Measurements from ENCODE around the gene RNF151. TPM values are rescaled to one million over a fixed set of nuclear protein-coding genes. Genes with fewer than 3 reads are reported as not detected.
A peak's percentile ranks its signal among the peaks of the same experiment; 100 is the strongest.
"Not testable (repeated sequence)": the region's sequence is repeated elsewhere in the genome, so short reads cannot be mapped to it uniquely, and the experiment has no call there.

Gene RNF151
- total and polyA plus RNA-seq, 2 of the 13 experiments (the other 11 are each of a cell fraction or from before 2014, with no cell fraction given), result not detected

GRCh38 chr16:1962161-1963153, 4.2 kb upstream of the RNF151 start:
- DNase-seq (ENCODE audit: low spot score); in situ Hi-C loops (cut with HindIII; ENCODE audit: extremely low pct_ligation_motif_present, low pct_unique_long_range_greater_than_20kb); intact Hi-C loops (cut with micrococcal nuclease; ENCODE audit: unreplicated experiment); H2AFZ ChIP-seq (ENCODE audit: low read length); CTCF ChIA-PET (ENCODE audit: low intra/inter-chr PET ratio, low total read pairs); FAIRE-seq; ATAC-seq; H3K27me3 ChIP-seq (ENCODE audit: control insufficient read depth in 1 of 2, insufficient read depth in 2 of 2, low read length in 2 of 2); H3K9me3 ChIP-seq (ENCODE audit: low read length): not testable (repeated sequence)
- TF ChIP-seq RBFOX2 (IDR thresholded peaks at IDR 0.05; ENCODE audit: low read depth, low read length) (peak; percentile 75), AGO2 (optimal IDR thresholded peaks at IDR 0.05; ENCODE audit: low read depth, low read length) (peak; percentile 89), ZBTB38 (CRISPR knock-in tag; IDR thresholded peaks at IDR 0.05) (peak; percentile 95), ZNF687 (CRISPR knock-in tag; IDR thresholded peaks at IDR 0.05) (peak; percentile 14; the same call in 1 of the 2 replicates), ZNF574 (CRISPR knock-in tag; IDR thresholded peaks at IDR 0.05) (peak; percentile 1; the same call in 1 of the 2 replicates), POLR2A (IDR thresholded peaks at IDR 0.05; ENCODE audit: insufficient read depth in 1 of 2, low read depth in 2 of 2, low read length in 2 of 2) (peak in 1 of 2 experiments; percentile 62; a peak in 3 of 4 replicates), UBTF (CRISPR knock-in tag; IDR thresholded peaks at IDR 0.05) (peak; percentile 22; the same call in 1 of the 2 replicates), HNRNPLL (IDR thresholded peaks at IDR 0.05; ENCODE audit: low read depth, low read length, poor library complexity, severe bottlenecking) (peak; percentile 16), ZFY (CRISPR knock-in tag; IDR thresholded peaks at IDR 0.05) (peak; percentile 25; the same call in 1 of the 2 replicates), HNRNPL (IDR thresholded peaks at IDR 0.05; ENCODE audit: low read depth, low read length) (0 out of 2 replicates have a peak, but pooled peaks have one; percentile 57)
- TSS peak; percentile 78 for BruUV-seq (replicated peaks)
- Histone ChIP-seq H3K27ac (ENCODE audit: extremely low read length, insufficient read depth, low read length) (peak overlapping the region; percentile 88), H3K4me1 (ENCODE audit: insufficient read depth, low read length) (peaks cover 51% of the 10 kb centered on the region), H3K79me2 (ENCODE audit: insufficient read depth, low read length) (peaks cover 43% of the 10 kb centered on the region), H3K4me2 (ENCODE audit: low read depth, low read length) (peak overlapping the region; percentile 94), H3K36me3 (replicated peaks in 1 of 2; ENCODE audit: control insufficient read depth in 1 of 2, insufficient read depth in 2 of 2, low read length in 2 of 2) (peaks cover 3 to 19% of the 10 kb centered on the region in 2 experiments; a peak in 3 of 5 replicates), H3K9ac (ENCODE audit: insufficient read depth, low read depth, low read length) (peak overlapping the region; percentile 92), H3K4me3 (replicated peaks in 1 of 3; ENCODE audit: insufficient read depth in 1 of 3, low read depth in 2 of 3, low read length in 3 of 3) (peak overlapping the region; percentile 84 to 94 (median 92); a peak in 3 of 6 replicates), H4K20me1 (ENCODE audit: insufficient read depth, low read length) (peaks cover 34% of the 10 kb centered on the region)
- POLR2A ChIA-PET, result interaction anchor here (0.7 to 7.4 kb wide), 7 partner anchors 9 to 193 kb away, joined by 3 to 139 read pairs (median 5); partner anchors contain the start of genes GFER, MSRB1, TBL3 and TRAF7
- 68% methylated on average over 12 of the region's 37 CpGs for WGBS (ENCODE audit: low lambda C conversion rate)

All from HepG2 (cell line).